Keratinocyte (primary cell): ENCODE measurements around the gene AGMAT. TPM values are rescaled to one million over a fixed set of nuclear protein-coding genes. Genes with fewer than 3 reads are reported as not detected.

Experiments used
- DNase-seq: peaks from one replicate; pipeline ENCODE4 v3.0.0-alpha.2; 2011; ENCODE audit warnings: low read depth, missing footprints, low spot score
- FAIRE-seq: peaks from 2 replicates; lab custom pipeline; 2011; peaks lifted over from hg19 to GRCh38; lab: Jason Lieb, UNC
- H2AFZ ChIP-seq: 2 replicates; pipeline ENCODE4 v1.6.0; 2012; ENCODE audit warnings: low read length, control low read depth, inconsistent platforms; ENCODE audit not compliant: control insufficient read depth
- H3K27ac ChIP-seq: 2 replicates; pipeline ENCODE4 v1.5.1; 2011; ENCODE audit warnings: low read length; ENCODE audit not compliant: control insufficient read depth, insufficient read depth
- H3K27me3 ChIP-seq: 3 replicates; pipeline ENCODE4 v1.6.0; 2011; ENCODE audit warnings: low read length; ENCODE audit not compliant: control insufficient read depth, insufficient read depth; ENCODE audit errors: extremely low read depth
- H3K36me3 ChIP-seq, 2 experiments: 2 replicates in 1 of 2; 3 replicates in 1 of 2; pipeline ENCODE4 v1.5.1; 2011; ENCODE audit warnings: low read length in 2 of 2, mild to moderate bottlenecking in 1 of 2; ENCODE audit not compliant: control insufficient read depth in 2 of 2, insufficient read depth in 2 of 2; ENCODE audit errors: extremely low read depth in 1 of 2
- H3K4me1 ChIP-seq: 3 replicates; pipeline ENCODE4 v1.5.1; 2011; ENCODE audit warnings: low read length; ENCODE audit not compliant: control insufficient read depth, insufficient read depth; ENCODE audit errors: extremely low read depth
- H3K4me2 ChIP-seq: 3 replicates; pipeline ENCODE4 v1.6.0; 2011; ENCODE audit warnings: low read depth, low read length; ENCODE audit not compliant: control insufficient read depth, insufficient read depth; ENCODE audit errors: extremely low read depth
- H3K4me3 ChIP-seq, 3 experiments: fragments of 200-600 bp in 1 of 3; sonication (generic) in 1 of 3; 2 replicates in 2 of 3; 3 replicates in 1 of 3; pipeline ENCODE4 v1.5.1; 2011 to 2016; ENCODE audit warnings: low read length in 3 of 3, mild to moderate bottlenecking in 3 of 3, control low read depth in 2 of 3, inconsistent platforms in 1 of 3, low read depth in 1 of 3, mixed read lengths in 1 of 3, mixed run types in 1 of 3, moderate library complexity in 1 of 3; ENCODE audit not compliant: control insufficient read depth in 2 of 3, insufficient read depth in 2 of 3; ENCODE audit errors: extremely low read depth in 1 of 3
- H3K79me2 ChIP-seq: 2 replicates; pipeline ENCODE4 v1.6.0; 2012; ENCODE audit warnings: low read length; ENCODE audit not compliant: control insufficient read depth, insufficient read depth
- H3K9ac ChIP-seq: 3 replicates; pipeline ENCODE4 v1.6.0; 2011; ENCODE audit warnings: low read length; ENCODE audit not compliant: control insufficient read depth, insufficient read depth; ENCODE audit errors: extremely low read depth
- H3K9me1 ChIP-seq: 3 replicates; pipeline ENCODE4 v1.6.0; 2011; ENCODE audit warnings: low read length; ENCODE audit not compliant: control insufficient read depth, insufficient read depth; ENCODE audit errors: extremely low read depth
- H3K9me3 ChIP-seq: 2 replicates; pipeline ENCODE4 v1.5.1; 2012; ENCODE audit warnings: low read depth, low read length; ENCODE audit not compliant: control insufficient read depth
- H4K20me1 ChIP-seq: 3 replicates; pipeline ENCODE4 v1.6.0; 2011; ENCODE audit warnings: low read length; ENCODE audit not compliant: control insufficient read depth, insufficient read depth; ENCODE audit errors: extremely low read depth
- CTCF ChIP-seq, 3 experiments: IDR thresholded peaks in 1 of 3; conservative IDR thresholded peaks in 1 of 3; optimal IDR thresholded peaks in 1 of 3; 2 replicates in 2 of 3; 3 replicates in 1 of 3; pipeline versions ENCODE3 to v1.5.1; 2011; ENCODE audit warnings: low read length in 3 of 3, mild to moderate bottlenecking in 3 of 3, moderate library complexity in 2 of 3, control low read depth in 1 of 3, inconsistent platforms in 1 of 3; ENCODE audit not compliant: insufficient read depth in 2 of 3; ENCODE audit errors: extremely low read depth in 1 of 3
- EZH2 ChIP-seq: IDR thresholded peaks from one replicate; pipeline ENCODE4 v1.6.1; 2012; ENCODE audit warnings: inconsistent platforms, mild to moderate bottlenecking, low read length, moderate library complexity
- dilution Hi-C: fragments of 300-500 bp; cut with MboI; formaldehyde crosslinking; loops from one replicate; pipeline ENCODE4 v1.7.0; 2020; ENCODE audit warnings: low sequenced_read_pairs; ENCODE audit not compliant: extremely low pct_ligation_motif_present
- polyA plus RNA-seq, 5 experiments: library from polyadenylated mRNA; depleted of rRNA in 3 of 5; stranded (reverse) in 3 of 5; stranded (forward) in 1 of 5; unstranded in 1 of 5; fragments of >200 nt; gene quantifications; 1 replicate in 1 of 5; 2 replicates in 3 of 5; 3 replicates in 1 of 5; pipeline versions ENCODE4 v1.2.1 to v1.2.3, GENCODE V29; 2011 to 2012; ENCODE audit warnings: missing spikeins in 2 of 5, low read depth in 1 of 5, low replicate concordance in 1 of 5

The AGMAT gene
- polyA plus RNA-seq, 1 donor (not counting 4 experiments of a cell fraction or from before 2014, with no cell fraction given): 0.21 TPM

GRCh38 chr1:15541231-15541792 lies 43.5 kb downstream of the AGMAT start:
- H3K36me3 ChIP-seq: peaks cover 18 to 20% of the 10 kb centered on the region in 2 experiments
- DNase-seq (no peak), FAIRE-seq (no peak)
- H3K27ac ChIP-seq: no peak overlapping the region
- H3K9me1 ChIP-seq: no peaks in the 10 kb centered on the region
- TF ChIP-seq EZH2 (no peak), CTCF (optimal IDR thresholded peaks at IDR 0.05 in 1 of 3, IDR thresholded peaks at IDR 0.05 in 1 of 3, conservative IDR thresholded peaks at IDR 0.05 in 1 of 3; ENCODE audit: extremely low read depth in 1 of 3, insufficient read depth in 2 of 3, low read length in 3 of 3) (no peak)
- H2AFZ ChIP-seq: no peak overlapping the region
- dilution Hi-C loops: no loop called here
- no peaks in the 10 kb centered on the region for H4K20me1 ChIP-seq
- no peaks in the 10 kb centered on the region for H3K27me3 ChIP-seq
- H3K4me3 ChIP-seq: no peak overlapping the region
- no peaks in the 10 kb centered on the region for H3K79me2 ChIP-seq
- H3K9me3 ChIP-seq: no peaks in the 10 kb centered on the region
- H3K4me2 ChIP-seq: no peak overlapping the region
- H3K4me1 ChIP-seq: no peaks in the 10 kb centered on the region
- H3K9ac ChIP-seq: no peak overlapping the region

- H3K79me2 ChIP-seq: no peaks in the 10 kb centered on the region
- no peak for DNase-seq
- peaks cover 18 to 19% of the 10 kb centered on the region in 2 experiments for H3K36me3 ChIP-seq
- no peak overlapping the region for H3K9ac ChIP-seq
- no peak overlapping the region for H3K27ac ChIP-seq
- FAIRE-seq: no peak
- H3K27me3 ChIP-seq: no peaks in the 10 kb centered on the region
- H3K4me1 ChIP-seq: no peaks in the 10 kb centered on the region
- no peak overlapping the region for H2AFZ ChIP-seq
- no peaks in the 10 kb centered on the region for H3K9me3 ChIP-seq
- H4K20me1 ChIP-seq: no peaks in the 10 kb centered on the region
- no peak overlapping the region for H3K4me2 ChIP-seq
- H3K9me1 ChIP-seq: no peaks in the 10 kb centered on the region
- dilution Hi-C loops: no loop called here
- TF ChIP-seq CTCF (optimal IDR thresholded peaks at IDR 0.05 in 1 of 3, IDR thresholded peaks at IDR 0.05 in 1 of 3, conservative IDR thresholded peaks at IDR 0.05 in 1 of 3; ENCODE audit: extremely low read depth in 1 of 3, insufficient read depth in 2 of 3, low read length in 3 of 3) (no peak), EZH2 (no peak)
- no peak overlapping the region for H3K4me3 ChIP-seq
Measured at GRCh38 chr1:15540186-15540585, 44.7 kb downstream of the AGMAT start.
